ENCODE results near the gene CRACR2A.

The CRACR2A gene

DNA sequence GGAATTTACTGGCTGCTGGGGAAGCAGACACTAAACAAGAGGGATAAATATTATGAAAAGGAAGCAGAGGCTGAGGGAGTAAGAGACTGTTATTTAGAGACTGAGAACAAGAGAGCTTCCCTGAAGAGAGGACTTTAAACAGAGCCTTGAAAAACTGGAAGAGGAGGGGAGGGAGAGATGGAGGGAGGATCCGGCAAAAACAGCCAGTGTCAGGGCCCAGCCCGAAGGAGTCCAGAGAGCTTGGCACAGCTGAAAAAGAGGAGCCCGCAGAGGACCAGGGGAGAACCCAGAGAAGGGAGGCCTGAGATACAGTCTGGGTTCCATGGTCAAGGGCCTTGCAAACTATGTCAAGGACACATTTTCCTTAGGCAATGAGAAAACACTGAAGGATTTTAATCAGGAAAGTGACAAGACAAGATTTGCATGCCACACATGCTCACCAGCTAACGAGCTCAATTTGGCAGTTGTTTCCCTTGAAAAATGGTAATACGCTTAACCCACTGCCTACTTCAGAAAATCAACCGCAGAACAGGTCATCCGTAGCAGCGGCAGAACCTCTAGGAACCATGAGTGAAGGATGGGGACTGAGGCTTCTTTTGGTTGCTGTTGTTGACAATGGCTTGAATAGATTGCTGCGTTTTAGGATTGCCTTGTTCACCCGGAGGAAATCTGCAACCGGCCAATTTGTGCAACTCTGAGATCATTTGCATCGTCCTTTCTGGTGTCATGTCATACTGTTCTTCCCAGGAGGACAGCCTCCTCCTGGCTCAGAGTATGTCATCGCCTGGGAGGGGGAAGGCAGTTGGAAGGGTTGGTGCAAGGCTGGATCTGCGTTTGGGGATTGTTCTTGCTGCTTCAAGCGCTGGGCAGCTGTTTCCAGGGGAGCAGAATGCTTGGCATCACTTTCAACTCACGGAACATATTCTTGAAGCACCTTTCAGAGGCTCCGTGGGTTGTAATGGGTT, 153.7 kb downstream of the CRACR2A start:
- no peak for DNase-seq (ENCODE audit: low read depth in 2 of 2)

- no peak for DNase-seq (ENCODE audit: low read depth in 2 of 2)
Observed at GRCh38 chr12:3597526-3598210, 155.2 kb downstream of the CRACR2A start.

DNA sequence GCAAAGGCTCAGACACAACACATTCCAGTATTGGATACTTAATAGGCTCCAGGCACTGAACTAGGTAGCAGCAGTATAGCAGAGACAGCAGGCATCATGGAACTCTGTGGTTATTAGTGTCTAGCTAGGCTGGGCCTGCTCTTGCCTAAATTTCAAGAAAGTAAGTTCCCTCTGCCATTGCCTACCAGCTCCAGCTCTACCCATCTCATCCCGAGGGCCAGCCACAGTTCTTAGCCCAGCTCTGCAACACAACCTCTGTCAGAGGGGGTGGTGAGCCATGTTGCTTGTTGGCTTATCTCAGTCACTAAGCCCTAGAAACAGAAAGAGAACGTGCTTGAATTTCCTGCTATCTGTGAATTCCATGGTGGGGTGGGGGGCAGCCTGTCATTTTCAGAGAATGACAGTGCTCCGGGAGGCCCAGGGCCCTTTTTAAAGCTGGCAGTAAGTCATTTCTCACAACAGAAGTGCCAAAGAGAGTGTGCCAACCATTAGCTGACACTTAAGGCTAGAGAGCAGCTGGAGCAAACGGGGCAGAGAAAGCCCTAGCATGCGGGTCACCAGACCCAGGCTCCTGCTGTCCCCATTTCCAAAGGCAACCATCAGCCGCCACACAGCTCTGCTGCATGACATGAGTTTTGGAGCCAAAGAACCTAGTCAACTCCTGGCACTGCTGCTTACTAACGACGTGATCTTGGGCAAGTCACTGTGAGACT, 156.1 kb downstream of the CRACR2A start:
- no peak for DNase-seq (ENCODE audit: low read depth in 2 of 2)

DNA sequence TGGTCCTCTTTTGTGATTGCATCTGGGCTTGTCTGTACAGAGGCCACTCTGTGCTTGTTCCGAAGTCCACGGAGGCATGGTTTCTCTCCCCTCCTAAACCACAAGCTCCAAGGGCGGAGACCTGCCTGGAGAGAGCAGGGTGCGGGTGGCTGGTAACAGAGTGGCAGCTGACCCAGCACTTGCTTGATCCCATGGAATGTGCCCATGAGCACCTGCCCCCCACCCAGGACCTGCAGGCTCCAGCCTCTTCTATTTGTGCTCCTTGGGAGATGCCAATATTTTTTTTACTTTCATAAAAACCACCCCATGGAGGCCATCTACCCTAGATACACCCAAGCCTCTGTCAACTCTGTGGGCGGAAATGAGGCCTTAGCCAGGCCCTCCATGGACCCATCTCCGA, 157.2 kb downstream of the CRACR2A start:
- DNase-seq (ENCODE audit: low read depth in 2 of 2): no peak

- no peak for DNase-seq (ENCODE audit: low read depth in 2 of 2)
Observed at GRCh38 chr12:3594966-3595365, 157.9 kb downstream of the CRACR2A start.

GRCh38 chr12:3593906-3594483, 158.9 kb downstream of the CRACR2A start:
- no peak for DNase-seq (ENCODE audit: low read depth in 2 of 2)

GRCh38 chr12:3592856-3593625, 159.9 kb downstream of the CRACR2A start:
- DNase-seq (ENCODE audit: low read depth in 2 of 2): no peak

DNA sequence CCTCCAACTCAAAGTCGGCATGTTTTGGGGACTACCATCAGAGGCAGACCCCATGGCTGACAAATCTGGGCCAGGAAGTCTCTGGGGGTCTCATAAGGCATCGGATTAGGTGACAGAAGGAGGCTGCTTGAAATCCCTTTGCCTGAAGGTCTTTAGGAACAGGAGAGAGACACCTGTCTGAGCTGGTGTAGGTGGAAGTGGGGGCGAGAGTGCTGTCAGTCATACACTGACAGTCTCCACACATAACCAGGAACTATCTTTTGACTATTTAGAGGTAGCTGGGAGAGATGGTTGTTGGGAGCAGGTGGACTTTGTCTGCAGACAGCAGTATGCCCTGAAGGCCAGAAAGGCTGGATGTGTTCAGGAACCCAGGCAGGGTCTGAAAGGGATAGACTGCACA, 163.2 kb downstream of the CRACR2A start:
- DNase-seq (ENCODE audit: low read depth in 2 of 2): no peak

GRCh38 chr12:3587402-3588013, 165.4 kb downstream of the CRACR2A start:
- no peak for DNase-seq (ENCODE audit: low read depth in 2 of 2)

DNA sequence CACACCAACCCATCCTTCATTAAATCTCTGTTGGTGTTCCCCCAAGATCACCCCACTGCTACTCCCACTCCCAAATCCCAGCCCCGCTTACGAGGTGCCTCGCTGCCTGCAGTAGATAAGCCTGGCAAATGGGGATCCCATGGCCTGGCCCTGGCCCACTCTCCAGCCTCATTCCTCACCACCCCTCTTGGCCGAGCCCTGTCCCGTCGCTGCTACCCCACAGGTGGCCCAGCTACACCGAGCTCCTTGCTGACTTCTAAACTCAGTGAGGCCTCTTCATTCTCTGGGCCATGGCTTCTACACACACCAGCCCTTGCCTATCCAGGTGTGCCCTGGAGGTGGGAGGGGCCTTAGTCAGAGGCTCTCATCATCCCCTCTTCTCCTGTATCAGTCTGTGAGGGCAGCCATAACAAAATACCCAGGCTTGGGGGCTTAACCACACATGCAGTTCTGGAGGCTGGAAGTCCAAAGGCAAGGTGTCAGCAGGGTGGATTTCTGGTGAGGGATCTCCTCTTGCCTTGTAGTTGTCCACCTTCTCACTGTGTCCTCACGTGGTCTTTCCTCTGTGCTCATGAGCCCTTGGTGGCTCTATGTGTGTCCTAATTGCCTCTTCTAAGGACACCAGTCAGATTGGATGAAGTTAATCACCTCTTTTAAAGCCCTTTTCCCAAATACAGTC, 169.1 kb downstream of the CRACR2A start:
- no peak for DNase-seq (ENCODE audit: low read depth in 2 of 2)

GRCh38 chr12:3580094-3580749, 172.7 kb downstream of the CRACR2A start:
- no peak for DNase-seq (ENCODE audit: low read depth in 2 of 2)

DNA sequence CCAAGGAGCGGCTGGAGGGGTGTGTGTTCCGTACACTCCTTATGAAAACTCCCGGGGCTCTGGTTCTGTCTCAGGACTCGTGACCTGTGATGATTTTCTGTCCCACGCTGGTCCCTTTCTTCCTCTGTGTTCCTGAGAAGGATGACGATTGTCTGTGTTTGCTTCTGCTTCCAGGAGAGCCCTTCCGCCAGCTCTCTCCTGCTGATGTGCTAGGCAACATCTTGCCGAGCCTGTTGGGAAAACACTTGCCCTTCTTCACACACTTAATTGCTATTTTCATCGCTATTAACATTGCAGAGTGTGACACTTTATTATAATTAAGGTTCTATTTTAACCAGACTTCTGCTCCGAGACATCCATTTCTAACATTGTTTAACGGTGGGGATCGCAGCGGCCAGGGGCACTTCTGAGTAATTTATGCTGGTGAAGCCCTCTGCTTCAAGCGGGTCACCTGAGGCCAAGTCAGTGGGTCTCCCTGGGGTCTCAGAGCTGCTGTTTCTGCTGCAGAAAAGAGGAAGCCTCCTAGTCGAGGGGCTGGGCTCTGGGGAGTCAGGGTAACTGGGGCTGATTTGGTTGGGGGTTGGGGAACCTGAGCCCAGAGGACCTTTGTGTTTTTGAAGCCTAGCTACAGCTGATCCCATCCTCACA, 173.3 kb downstream of the CRACR2A start:
- no peak for DNase-seq (ENCODE audit: low read depth in 2 of 2)

GRCh38 chr12:3578557-3578956, 174.4 kb downstream of the CRACR2A start:
- DNase-seq (ENCODE audit: low read depth in 2 of 2): no peak

DNA sequence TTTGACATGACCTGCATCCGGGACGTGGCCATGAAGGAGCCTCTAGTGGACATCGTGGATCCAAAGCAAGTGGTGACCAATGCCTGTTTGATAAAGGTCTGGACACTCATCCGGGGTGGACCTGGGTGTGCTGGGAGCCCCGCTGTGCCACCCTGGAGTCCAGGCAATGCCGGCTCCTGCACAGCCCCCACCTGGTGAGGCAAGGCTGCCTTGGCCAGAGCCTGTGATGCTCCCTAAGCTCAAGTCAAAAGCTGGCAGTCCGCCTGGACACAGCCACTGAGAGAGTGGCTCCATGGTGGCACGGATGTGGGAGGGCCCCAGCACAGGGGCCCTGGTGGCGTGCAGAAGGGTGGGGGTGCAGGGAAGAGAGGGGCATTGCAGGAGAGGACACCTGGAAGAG, 176.0 kb downstream of the CRACR2A start:
- DNase-seq (ENCODE audit: low read depth in 2 of 2): no peak

DNA sequence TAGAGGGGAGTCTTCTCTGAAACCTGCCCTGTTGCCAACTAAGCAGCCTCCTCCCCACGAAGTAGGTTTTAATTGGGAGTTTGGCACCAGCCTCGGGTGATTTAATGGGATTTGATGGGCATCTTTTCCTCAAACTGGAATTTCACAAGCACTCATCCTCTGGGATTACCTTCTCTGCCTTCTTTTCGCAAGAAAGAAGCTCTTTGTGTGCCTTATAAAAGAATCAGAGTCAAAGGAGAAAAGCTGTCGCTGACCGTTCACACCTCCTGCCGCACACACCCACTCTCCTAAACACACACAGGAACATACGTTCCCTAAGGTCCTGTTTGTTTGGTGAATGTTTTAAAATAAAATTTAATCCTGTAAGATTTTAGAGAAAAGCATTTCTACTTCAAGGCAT, 177.9 kb downstream of the CRACR2A start:
- no peak for DNase-seq (ENCODE audit: low read depth in 2 of 2)

- DNase-seq (ENCODE audit: low read depth in 2 of 2): no peak
Observed at GRCh38 chr12:3572560-3572959, 180.3 kb downstream of the CRACR2A start.

GRCh38 chr12:3571724-3572123, 181.2 kb downstream of the CRACR2A start:
- no peak for DNase-seq (ENCODE audit: low read depth in 2 of 2)

- no peak for DNase-seq (ENCODE audit: low read depth in 2 of 2)
Observed at GRCh38 chr12:3571323-3571722, 181.6 kb downstream of the CRACR2A start.

DNA sequence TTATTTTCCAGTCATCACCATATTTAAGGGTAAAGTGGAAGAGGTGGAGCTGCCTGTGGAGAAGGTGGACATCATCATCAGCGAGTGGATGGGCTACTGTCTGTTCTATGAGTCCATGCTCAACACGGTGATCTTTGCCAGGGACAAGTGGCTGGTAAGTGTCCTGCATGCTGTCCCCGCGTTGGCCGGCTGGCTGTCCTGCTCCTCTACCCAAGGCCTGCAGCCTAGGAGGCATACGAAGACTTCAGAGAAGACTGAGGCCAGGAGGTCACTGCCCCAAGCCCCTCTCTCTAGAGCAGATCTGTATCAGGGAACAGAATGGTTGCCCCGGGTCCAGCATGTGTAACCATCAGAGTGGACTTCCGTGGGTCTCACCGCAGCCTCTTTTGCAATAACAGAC, 184.2 kb downstream of the CRACR2A start:
- no peak for DNase-seq (ENCODE audit: low read depth in 2 of 2)
